Measurements from ENCODE around the gene CREM.

The CREM gene

GRCh38 chr10:35219292-35219691 is 92.6 kb downstream of the CREM start:
- TF ChIP-seq, protein P1, sequence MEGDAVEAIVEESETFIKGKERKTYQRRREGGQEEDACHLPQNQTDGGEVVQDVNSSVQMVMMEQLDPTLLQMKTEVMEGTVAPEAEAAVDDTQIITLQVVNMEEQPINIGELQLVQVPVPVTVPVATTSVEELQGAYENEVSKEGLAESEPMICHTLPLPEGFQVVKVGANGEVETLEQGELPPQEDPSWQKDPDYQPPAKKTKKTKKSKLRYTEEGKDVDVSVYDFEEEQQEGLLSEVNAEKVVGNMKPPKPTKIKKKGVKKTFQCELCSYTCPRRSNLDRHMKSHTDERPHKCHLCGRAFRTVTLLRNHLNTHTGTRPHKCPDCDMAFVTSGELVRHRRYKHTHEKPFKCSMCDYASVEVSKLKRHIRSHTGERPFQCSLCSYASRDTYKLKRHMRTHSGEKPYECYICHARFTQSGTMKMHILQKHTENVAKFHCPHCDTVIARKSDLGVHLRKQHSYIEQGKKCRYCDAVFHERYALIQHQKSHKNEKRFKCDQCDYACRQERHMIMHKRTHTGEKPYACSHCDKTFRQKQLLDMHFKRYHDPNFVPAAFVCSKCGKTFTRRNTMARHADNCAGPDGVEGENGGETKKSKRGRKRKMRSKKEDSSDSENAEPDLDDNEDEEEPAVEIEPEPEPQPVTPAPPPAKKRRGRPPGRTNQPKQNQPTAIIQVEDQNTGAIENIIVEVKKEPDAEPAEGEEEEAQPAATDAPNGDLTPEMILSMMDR (IDR thresholded peaks at IDR 0.05; ENCODE audit: control insufficient read depth, insufficient read depth, low read depth, low read length, missing control alignments), result no peak
- H3K4me3 ChIP-seq (ENCODE audit: control insufficient read depth, low read depth, low read length), result no peak overlapping the region
- no peak for DNase-seq (ENCODE audit: low read depth)

GRCh38 chr10:35219891-35220890 is 93.5 kb downstream of the CREM start:
- no peak overlapping the region for H3K4me3 ChIP-seq (ENCODE audit: control insufficient read depth, low read depth, low read length)
- TF ChIP-seq, protein P1 (IDR thresholded peaks at IDR 0.05; ENCODE audit: control insufficient read depth, insufficient read depth, low read depth, low read length, missing control alignments), result no peak
- DNase-seq (ENCODE audit: low read depth), result no peak

DNA sequence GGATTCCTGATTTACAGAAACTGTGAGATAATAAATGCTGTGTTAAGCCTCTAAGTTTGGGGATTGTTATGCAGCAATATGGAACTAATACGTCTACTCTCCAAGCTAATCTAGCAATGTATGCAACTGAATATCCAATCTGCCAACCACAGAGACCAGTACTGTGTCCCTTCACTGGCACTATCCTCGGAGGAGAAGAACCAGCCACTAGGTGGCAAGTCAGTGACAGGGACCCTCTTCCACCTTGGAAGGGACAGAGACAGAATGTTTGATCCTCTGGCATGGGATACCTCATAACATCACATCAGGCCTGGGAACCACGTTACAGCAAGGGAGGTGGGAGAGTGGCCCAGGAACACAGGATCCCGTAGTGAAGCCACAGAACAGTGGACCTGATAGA is 96.4 kb downstream of the CREM start:
- no peak overlapping the region for H3K4me3 ChIP-seq (ENCODE audit: control insufficient read depth, low read depth, low read length)
- TF ChIP-seq, protein P1 (IDR thresholded peaks at IDR 0.05; ENCODE audit: control insufficient read depth, insufficient read depth, low read depth, low read length, missing control alignments), result no peak
- no peak for DNase-seq (ENCODE audit: low read depth)

- TF ChIP-seq, protein P1 (IDR thresholded peaks at IDR 0.05; ENCODE audit: control insufficient read depth, insufficient read depth, low read depth, low read length, missing control alignments), result no peak
- H3K4me3 ChIP-seq (ENCODE audit: control insufficient read depth, low read depth, low read length), result no peak overlapping the region
- DNase-seq (ENCODE audit: low read depth), result no peak
These were observed 97.5 kb downstream of the CREM start for GRCh38 chr10:35224045-35224740.

- no peak for DNase-seq (ENCODE audit: low read depth)
- no peak overlapping the region for H3K4me3 ChIP-seq (ENCODE audit: control insufficient read depth, low read depth, low read length)
- TF ChIP-seq, protein P1 (IDR thresholded peaks at IDR 0.05; ENCODE audit: control insufficient read depth, insufficient read depth, low read depth, low read length, missing control alignments), result no peak
These were observed 98.6 kb downstream of the CREM start for GRCh38 chr10:35225204-35225603.

- H3K4me3 ChIP-seq (ENCODE audit: control insufficient read depth, low read depth, low read length), result no peak overlapping the region
- DNase-seq (ENCODE audit: low read depth), result no peak
- TF ChIP-seq, protein P1 (IDR thresholded peaks at IDR 0.05; ENCODE audit: control insufficient read depth, insufficient read depth, low read depth, low read length, missing control alignments), result no peak
These were observed 99.9 kb downstream of the CREM start for GRCh38 chr10:35226507-35226906.

Data from AG09309 (cell line).